Activated naive CD8-positive, alpha-beta T cell treated with anti-CD3 and anti-CD28 coated beads, Interleukin-2, amount 50 U/mL, for 24 hours (primary cell): ENCODE results near the gene CALU.

ENCODE experiments used
- ATAC-seq: fragments of 150-1000 bp; cut with Tn5 transposase; one replicate; pipeline ENCODE4 v1.10.0; 2021
- DNase-seq: peaks from one replicate; pipeline ENCODE4 v3.0.0; 2021
- H3K27ac Mint-ChIP-seq: one replicate; pipeline ENCODE4 v1.8.0; 2021; ENCODE audit warnings: mild to moderate bottlenecking, mixed read lengths
- H3K27me3 Mint-ChIP-seq: one replicate; pipeline ENCODE4 v1.8.0; 2021; ENCODE audit warnings: mixed read lengths
- H3K36me3 Mint-ChIP-seq: one replicate; pipeline ENCODE4 v1.8.0; 2021; ENCODE audit warnings: low read depth, mixed read lengths
- H3K4me1 Mint-ChIP-seq: one replicate; pipeline ENCODE4 v1.8.0; 2021; ENCODE audit warnings: mixed read lengths
- H3K4me3 Mint-ChIP-seq: one replicate; pipeline ENCODE4 v1.8.0; 2021; ENCODE audit warnings: mild to moderate bottlenecking, moderate library complexity, mixed read lengths
- H3K9me3 Mint-ChIP-seq: one replicate; pipeline ENCODE4 v1.8.0; 2021; ENCODE audit warnings: mixed read lengths

Gene CALU

GRCh38 chr7:128777156-128778123, 38.3 kb downstream of the CALU start:
- H3K27ac Mint-ChIP-seq: peak overlapping the region; percentile 72
- DNase-seq (no peak), ATAC-seq (no peak)
- H3K4me3 Mint-ChIP-seq: no peak overlapping the region
- peaks cover 29% of the 10 kb centered on the region for H3K36me3 Mint-ChIP-seq
- H3K27me3 Mint-ChIP-seq: no peaks in the 10 kb centered on the region
- H3K4me1 Mint-ChIP-seq: peaks cover 20% of the 10 kb centered on the region
- peaks cover 16% of the 10 kb centered on the region for H3K9me3 Mint-ChIP-seq

GRCh38 chr7:128778946-128779345, 39.8 kb downstream of the CALU start:
- Mint-ChIP-seq H3K27ac (no peak overlapping the region), H3K4me1 (peaks cover 20% of the 10 kb centered on the region), H3K4me3 (no peak overlapping the region), H3K36me3 (peaks cover 19% of the 10 kb centered on the region), H3K9me3 (peaks cover 16% of the 10 kb centered on the region), H3K27me3 (no peaks in the 10 kb centered on the region)
- DNase-seq (no peak), ATAC-seq (no peak)

- Mint-ChIP-seq H3K27ac (no peak overlapping the region), H3K36me3 (peaks cover 9% of the 10 kb centered on the region), H3K4me3 (no peak overlapping the region), H3K4me1 (peaks cover 20% of the 10 kb centered on the region), H3K9me3 (peaks cover 16% of the 10 kb centered on the region), H3K27me3 (no peaks in the 10 kb centered on the region)
- no peak for DNase-seq
- no peak for ATAC-seq
These were observed 42.0 kb downstream of the CALU start for GRCh38 chr7:128781126-128781525.

GRCh38 chr7:128781851-128782250, 42.7 kb downstream of the CALU start:
- Mint-ChIP-seq H3K36me3 (peaks cover 7% of the 10 kb centered on the region), H3K27ac (no peak overlapping the region), H3K27me3 (no peaks in the 10 kb centered on the region), H3K4me3 (no peak overlapping the region), H3K9me3 (peaks cover 13% of the 10 kb centered on the region), H3K4me1 (peaks cover 14% of the 10 kb centered on the region)
- ATAC-seq (no peak), DNase-seq (no peak)

- Mint-ChIP-seq H3K4me3 (no peak overlapping the region), H3K9me3 (no peaks in the 10 kb centered on the region), H3K36me3 (peaks cover under 1% of the 10 kb centered on the region), H3K4me1 (no peaks in the 10 kb centered on the region), H3K27me3 (peaks cover 2% of the 10 kb centered on the region), H3K27ac (peak overlapping the region; percentile 53)
- ATAC-seq (peak; percentile 75), DNase-seq (peak; percentile 25)
These were observed 44.1 kb downstream of the CALU start for GRCh38 chr7:128783143-128783861.

- H3K27ac Mint-ChIP-seq: no peak overlapping the region
- no peaks in the 10 kb centered on the region for H3K36me3 Mint-ChIP-seq
- peaks cover 6% of the 10 kb centered on the region for H3K4me1 Mint-ChIP-seq
- ATAC-seq: no peak
- H3K9me3 Mint-ChIP-seq: no peaks in the 10 kb centered on the region
- H3K27me3 Mint-ChIP-seq: peaks cover 10% of the 10 kb centered on the region
- no peak overlapping the region for H3K4me3 Mint-ChIP-seq
- DNase-seq: no peak
These were observed 46.6 kb downstream of the CALU start for GRCh38 chr7:128785738-128786137.

GRCh38 chr7:128788446-128789412, 49.6 kb downstream of the CALU start:
- peaks cover 10% of the 10 kb centered on the region for H3K27me3 Mint-ChIP-seq
- no peak overlapping the region for H3K4me3 Mint-ChIP-seq
- H3K4me1 Mint-ChIP-seq: peaks cover 6% of the 10 kb centered on the region
- H3K36me3 Mint-ChIP-seq: no peaks in the 10 kb centered on the region
- no peak overlapping the region for H3K27ac Mint-ChIP-seq
- ATAC-seq (no peak), DNase-seq (no peak)
- no peaks in the 10 kb centered on the region for H3K9me3 Mint-ChIP-seq

- no peaks in the 10 kb centered on the region for H3K9me3 Mint-ChIP-seq
- H3K4me1 Mint-ChIP-seq: peaks cover 6% of the 10 kb centered on the region
- no peaks in the 10 kb centered on the region for H3K36me3 Mint-ChIP-seq
- ATAC-seq (no peak), DNase-seq (no peak)
- H3K27me3 Mint-ChIP-seq: peaks cover 10% of the 10 kb centered on the region
- peak overlapping the region; percentile 81 for H3K4me3 Mint-ChIP-seq
- peak overlapping the region; percentile 65 for H3K27ac Mint-ChIP-seq
These were observed 51.3 kb downstream of the CALU start for GRCh38 chr7:128790315-128791041.

GRCh38 chr7:128791121-128791971, 52.2 kb downstream of the CALU start, which contains the start of gene CCDC136:
CCDC136 (plus strand) TSS chr7:128791968; CDS start chr7:128792412, 444 bp downstream.
- Mint-ChIP-seq H3K4me3 (peak within 1 kb of the TSS; percentile 81), H3K27me3 (peaks cover 10% of the 10 kb centered on the region), H3K4me1 (peaks cover 6% of the 10 kb centered on the region), H3K27ac (no peak within 1 kb of the TSS), H3K9me3 (no peaks in the 10 kb centered on the region), H3K36me3 (no peaks in the 10 kb centered on the region)
- DNase-seq (peak; percentile 80), ATAC-seq (peak; percentile 86)

- Mint-ChIP-seq H3K27me3 (peaks cover 10% of the 10 kb centered on the region), H3K9me3 (no peaks in the 10 kb centered on the region), H3K27ac (no peak overlapping the region), H3K36me3 (no peaks in the 10 kb centered on the region), H3K4me3 (peak overlapping the region; percentile 81), H3K4me1 (peaks cover 6% of the 10 kb centered on the region)
- DNase-seq (no peak), ATAC-seq (no peak)
These were observed 52.8 kb downstream of the CALU start for GRCh38 chr7:128791972-128792327.

- ATAC-seq (no peak), DNase-seq (no peak)
- H3K4me3 Mint-ChIP-seq: peak overlapping the region; percentile 23
- no peak overlapping the region for H3K27ac Mint-ChIP-seq
- peaks cover 6% of the 10 kb centered on the region for H3K4me1 Mint-ChIP-seq
- H3K27me3 Mint-ChIP-seq: peaks cover 7% of the 10 kb centered on the region
- H3K36me3 Mint-ChIP-seq: no peaks in the 10 kb centered on the region
- H3K9me3 Mint-ChIP-seq: no peaks in the 10 kb centered on the region
These were observed 53.5 kb downstream of the CALU start for GRCh38 chr7:128792471-128793180.

- H3K36me3 Mint-ChIP-seq: no peaks in the 10 kb centered on the region
- no peak overlapping the region for H3K4me3 Mint-ChIP-seq
- H3K27ac Mint-ChIP-seq: no peak overlapping the region
- ATAC-seq (no peak), DNase-seq (no peak)
- H3K9me3 Mint-ChIP-seq: no peaks in the 10 kb centered on the region
- peaks cover 7% of the 10 kb centered on the region for H3K27me3 Mint-ChIP-seq
- H3K4me1 Mint-ChIP-seq: peaks cover 6% of the 10 kb centered on the region
These were observed 54.0 kb downstream of the CALU start for GRCh38 chr7:128793181-128793547.
